ENCODE data around the gene DSCAML1.

Gene DSCAML1

GRCh38 chr11:117387992-117388755 is 408.8 kb downstream of the DSCAML1 start:
- no peak for DNase-seq

- no peak for DNase-seq
Observed at GRCh38 chr11:117385906-117386305, 411.1 kb downstream of the DSCAML1 start.

- DNase-seq, result no peak
Observed at GRCh38 chr11:117385471-117385870, 411.5 kb downstream of the DSCAML1 start.

GRCh38 chr11:117384045-117384444 is 413.0 kb downstream of the DSCAML1 start:
- peak in 1 of 2 experiments; percentile 3 for DNase-seq

- no peak for DNase-seq
Observed at GRCh38 chr11:117382746-117383145, 414.3 kb downstream of the DSCAML1 start.

GRCh38 chr11:117381481-117382387 is 415.3 kb downstream of the DSCAML1 start:
- DNase-seq, result no peak

DNA sequence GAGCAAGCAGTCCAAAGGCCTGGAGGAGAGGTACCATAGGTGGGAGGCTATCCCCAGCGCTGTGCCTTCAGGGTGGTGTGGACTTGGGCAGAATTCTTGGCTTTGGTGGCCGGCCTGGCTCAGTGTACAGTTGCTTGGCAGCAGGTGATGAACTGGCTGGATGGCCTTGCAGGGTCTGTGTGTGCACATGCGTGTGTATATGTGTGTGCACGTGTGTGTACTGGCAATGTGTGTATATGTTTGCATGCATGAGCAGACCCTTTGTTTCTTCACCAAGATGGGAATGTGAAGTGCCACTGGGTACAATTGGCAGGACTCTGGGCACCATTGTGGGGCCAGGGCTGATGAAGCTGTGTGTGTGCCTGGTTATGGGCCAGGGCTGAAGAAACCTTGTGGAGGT is 416.3 kb downstream of the DSCAML1 start:
- no peak for DNase-seq

DNA sequence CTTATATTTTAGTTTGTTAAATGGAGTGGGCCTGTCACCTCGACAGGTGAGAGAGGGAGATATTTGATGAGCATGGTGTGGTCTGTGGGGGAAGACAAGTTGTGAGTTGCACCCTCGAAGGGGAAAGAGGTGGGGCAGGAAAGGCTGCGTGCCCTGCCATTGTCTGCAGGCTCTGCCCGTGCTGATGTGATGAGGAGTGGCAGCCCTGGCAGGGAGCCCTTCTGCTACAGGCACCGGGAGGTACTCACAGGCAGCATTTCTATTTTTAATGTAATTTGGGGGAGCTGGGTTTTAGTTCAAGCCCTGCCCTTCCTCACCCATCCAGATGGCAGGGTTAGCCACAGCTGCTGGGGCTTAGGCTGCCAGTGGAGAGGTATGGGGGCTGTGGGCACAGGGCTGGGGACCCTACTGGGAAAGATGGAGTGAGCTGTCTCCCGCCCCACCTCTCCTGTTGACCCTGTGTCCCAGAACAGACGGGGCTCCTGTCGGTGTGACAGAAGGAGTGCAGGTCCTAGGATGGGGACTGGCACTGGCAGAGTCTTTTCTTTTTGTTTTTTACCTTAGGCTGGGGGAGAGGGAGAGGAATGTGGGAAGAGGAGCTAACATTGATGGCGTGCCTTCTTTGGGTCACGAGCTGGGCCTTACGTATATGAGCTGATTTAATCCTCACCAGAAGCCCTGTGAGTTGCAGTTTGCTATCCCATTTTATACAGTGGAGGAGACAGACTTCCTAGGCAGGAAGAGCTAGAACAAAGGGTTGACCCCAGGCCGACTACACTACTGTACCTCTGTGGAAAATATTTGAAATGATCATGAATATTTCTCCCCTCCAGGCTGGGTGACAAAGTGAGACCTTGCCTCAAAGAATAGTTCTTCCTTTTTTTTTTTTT is 417.8 kb downstream of the DSCAML1 start:
- DNase-seq, result no peak
